NCI-H345 (cell line): Measurements from ENCODE around the gene C1orf21.
A peak's percentile ranks its signal among the peaks of the same experiment; 100 is the strongest.

Experiments
- DNase-seq: peaks from one replicate; lab custom pipeline; 2025; lab: John Stamatoyannopoulos, UW

The C1orf21 gene

GRCh38 chr1:184485751-184486723, 99.2 kb downstream of the C1orf21 start:
- DNase-seq: no peak

- DNase-seq: no peak
These were observed 100.1 kb downstream of the C1orf21 start for GRCh38 chr1:184486761-184487445.

GRCh38 chr1:184487531-184488193, 100.8 kb downstream of the C1orf21 start:
- no peak for DNase-seq

GRCh38 chr1:184489908-184490307, 103.1 kb downstream of the C1orf21 start:
- DNase-seq: no peak

- no peak for DNase-seq
These were observed 105.7 kb downstream of the C1orf21 start for GRCh38 chr1:184492536-184492935.

GRCh38 chr1:184493987-184494388, 107.2 kb downstream of the C1orf21 start:
- no peak for DNase-seq

- no peak for DNase-seq
These were observed 108.1 kb downstream of the C1orf21 start for GRCh38 chr1:184494929-184495328.

- DNase-seq: no peak
These were observed 111.3 kb downstream of the C1orf21 start for GRCh38 chr1:184497959-184498723.

GRCh38 chr1:184499616-184500015, 112.8 kb downstream of the C1orf21 start:
- DNase-seq: no peak

- DNase-seq: peak; percentile 55
These were observed 115.3 kb downstream of the C1orf21 start for GRCh38 chr1:184502161-184502560.

- DNase-seq: no peak
These were observed 116.5 kb downstream of the C1orf21 start for GRCh38 chr1:184503221-184503749.

GRCh38 chr1:184504040-184504954, 117.5 kb downstream of the C1orf21 start:
- peak; percentile 32 for DNase-seq

- no peak for DNase-seq
These were observed 118.1 kb downstream of the C1orf21 start for GRCh38 chr1:184504955-184505338.

- DNase-seq: no peak
These were observed 119.7 kb downstream of the C1orf21 start for GRCh38 chr1:184506481-184506880.

- DNase-seq: no peak
These were observed 120.3 kb downstream of the C1orf21 start for GRCh38 chr1:184507165-184507564.

GRCh38 chr1:184507604-184508280, 120.9 kb downstream of the C1orf21 start:
- DNase-seq: no peak

- no peak for DNase-seq
These were observed 122.3 kb downstream of the C1orf21 start for GRCh38 chr1:184509105-184509504.

GRCh38 chr1:184510110-184510509, 123.3 kb downstream of the C1orf21 start:
- no peak for DNase-seq

GRCh38 chr1:184512724-184513123, 125.9 kb downstream of the C1orf21 start:
- DNase-seq: no peak

GRCh38 chr1:184513421-184513820, 126.6 kb downstream of the C1orf21 start:
- no peak for DNase-seq
